Measurements from ENCODE around the gene PLPP4.

PLPP4 gene

DNA sequence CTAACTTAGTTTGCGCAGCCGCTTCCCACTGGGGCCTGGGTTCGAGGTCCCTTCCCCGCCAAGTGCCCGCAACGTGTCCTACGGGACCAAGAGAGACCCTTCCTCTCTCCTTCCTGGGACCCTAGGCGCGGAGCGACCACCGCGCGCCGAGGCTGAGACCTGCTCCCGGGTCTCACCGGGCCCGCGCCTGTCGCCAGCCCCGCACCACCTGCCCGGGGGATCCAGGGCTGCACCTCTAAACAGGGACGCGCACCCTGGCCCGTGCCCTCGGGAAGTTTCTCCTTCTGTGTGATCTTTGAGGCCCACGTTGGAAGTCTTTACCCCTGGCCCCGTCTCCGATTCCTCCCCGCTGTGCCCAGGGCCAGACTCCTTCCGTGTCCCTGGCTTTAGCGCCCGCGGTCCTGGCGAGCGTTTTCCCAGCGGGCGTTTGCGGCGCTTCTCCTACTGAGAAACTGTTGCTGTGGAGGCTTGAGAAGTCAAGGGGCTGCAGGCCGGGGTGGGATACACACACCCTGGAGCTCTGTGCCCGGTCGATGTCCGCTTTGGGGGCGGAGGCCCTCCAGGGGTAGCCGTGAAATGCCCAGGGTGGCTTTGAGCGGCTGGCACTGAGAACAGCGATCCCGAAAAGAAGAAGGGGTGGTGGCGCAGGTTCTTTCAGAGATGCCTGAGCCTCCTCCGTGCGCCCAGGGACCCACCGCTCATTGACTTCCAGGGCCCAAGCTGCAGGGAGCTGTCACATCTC, 575 bp downstream of the PLPP4 start:
- DNase-seq: no peak

DNA sequence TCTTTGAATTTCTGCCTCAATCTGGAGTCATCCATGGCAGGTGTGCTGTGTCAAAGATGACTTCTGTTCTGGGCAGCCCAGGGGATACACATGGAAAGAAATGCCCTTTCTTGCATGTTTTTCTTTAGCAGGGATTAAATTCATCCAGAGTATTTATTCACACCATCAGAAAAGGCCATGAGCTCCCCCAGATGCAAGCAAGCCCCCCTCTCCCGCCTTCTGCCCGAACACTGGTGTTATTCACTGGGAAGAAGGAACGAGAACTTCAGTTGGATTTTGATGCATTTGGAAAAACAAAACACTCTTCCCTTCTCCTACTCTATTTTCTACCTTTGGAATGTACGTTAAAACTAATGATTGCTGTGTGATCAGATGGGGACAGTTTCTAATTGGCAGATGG, 1.4 kb downstream of the PLPP4 start:
- DNase-seq: no peak

DNA sequence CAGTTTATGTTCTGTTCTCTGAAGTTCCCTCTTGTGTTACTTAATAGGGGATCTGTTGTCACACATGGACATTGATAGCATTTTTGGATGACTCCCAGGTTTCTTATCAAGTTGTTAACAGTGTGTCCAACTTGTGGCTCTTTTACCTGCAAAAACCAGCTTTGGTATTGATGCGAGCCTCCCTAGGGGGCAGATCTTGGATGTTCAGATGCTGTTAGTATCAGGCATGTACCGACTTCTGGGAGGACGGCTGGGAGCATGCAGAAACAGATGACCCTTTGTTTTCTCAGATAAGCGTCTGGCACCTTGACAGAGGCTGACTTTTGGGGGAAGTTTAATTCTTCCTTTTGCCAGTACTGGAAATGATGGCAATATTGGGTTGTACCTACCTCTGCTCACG, 2.2 kb downstream of the PLPP4 start:
- no peak for DNase-seq

DNA sequence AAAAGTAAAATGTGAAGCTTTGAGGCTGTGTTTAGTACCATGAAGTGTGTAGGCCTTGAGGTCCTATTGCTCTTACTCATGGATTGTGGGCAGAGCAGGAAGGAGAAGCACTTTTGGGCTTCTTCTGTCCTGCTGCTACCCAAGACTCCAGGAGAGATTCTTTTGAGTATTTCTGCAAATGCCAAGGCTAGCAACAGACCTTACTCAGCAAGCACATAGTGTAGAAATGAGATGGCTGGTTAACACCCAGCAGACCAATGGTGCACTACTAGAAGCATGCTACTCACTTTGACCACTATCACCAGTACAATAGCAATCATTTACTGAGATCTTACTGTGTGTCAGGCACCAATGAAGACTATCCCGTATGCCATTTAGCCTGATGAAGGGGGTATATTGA, 3.2 kb downstream of the PLPP4 start:
- no peak for DNase-seq

DNA sequence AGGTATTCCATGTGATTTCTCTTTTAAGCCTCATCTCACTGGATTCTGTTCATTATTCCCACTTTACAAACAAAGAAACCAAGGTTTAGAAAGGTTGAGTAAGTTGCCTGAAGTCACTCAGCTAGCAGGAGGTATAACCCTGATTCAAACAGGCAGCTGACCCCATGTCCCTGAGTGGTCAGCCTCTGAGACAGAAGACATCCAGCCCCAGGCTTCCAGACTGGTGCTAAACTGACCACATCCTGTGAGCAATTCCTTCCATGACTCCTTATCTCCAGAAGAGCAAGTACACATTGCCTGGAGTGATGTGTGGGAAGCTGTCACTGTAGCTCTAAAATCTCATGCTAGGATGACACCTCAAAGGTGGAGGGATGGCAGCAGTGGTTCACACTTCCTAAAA, 3.7 kb downstream of the PLPP4 start:
- DNase-seq: no peak

DNA sequence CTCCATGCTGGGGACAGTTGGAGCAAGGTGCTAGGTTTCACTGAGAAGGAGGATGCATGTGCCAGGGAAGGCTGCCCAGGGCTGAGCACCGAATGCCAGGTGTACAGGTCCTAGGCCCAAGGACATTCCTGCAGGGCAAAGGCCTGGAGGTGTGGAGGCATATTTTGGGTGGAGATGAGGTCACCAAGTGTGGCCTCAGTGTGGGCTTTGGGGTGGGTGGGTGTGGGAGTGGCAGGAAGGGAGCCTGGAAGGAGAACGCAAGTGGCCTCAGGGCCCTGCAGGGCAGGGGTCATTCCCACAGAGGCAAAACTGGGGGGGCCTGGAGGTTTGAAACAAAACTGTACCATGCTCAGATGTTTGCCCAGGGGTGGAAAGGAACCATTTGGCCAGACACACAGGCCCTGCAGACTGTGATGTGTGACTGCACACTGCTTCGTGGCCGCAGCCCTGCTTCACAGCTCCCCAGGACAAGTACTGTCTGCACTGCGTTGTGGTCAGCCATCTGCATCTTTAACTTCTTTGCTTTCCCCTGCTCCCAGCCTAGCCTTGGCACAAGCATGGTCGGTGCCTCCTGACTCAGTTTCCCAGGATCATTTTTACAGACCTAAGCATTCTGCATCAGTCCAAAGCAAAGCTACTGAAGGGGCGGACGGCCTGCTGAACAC, 5.1 kb downstream of the PLPP4 start:
- DNase-seq: no peak

DNA sequence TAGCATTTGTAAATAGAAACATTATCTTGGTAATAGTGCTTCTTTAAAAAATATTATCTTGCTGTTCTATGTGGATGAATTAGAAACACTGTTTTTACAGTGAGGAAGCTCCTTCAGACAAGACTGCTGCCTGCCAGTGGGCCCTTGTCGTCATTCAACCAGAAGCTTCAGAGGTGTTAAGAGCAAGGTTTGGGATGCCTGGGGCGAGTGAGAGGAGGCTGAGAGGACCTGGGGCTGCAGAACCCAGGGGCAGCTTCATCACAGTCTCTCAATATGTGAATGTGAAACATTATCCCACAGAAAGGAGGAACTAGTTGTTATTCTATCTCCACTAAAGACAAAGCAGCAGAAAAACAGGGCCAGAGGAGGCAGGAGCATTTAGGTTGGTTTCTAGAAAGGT, 8.1 kb downstream of the PLPP4 start:
- DNase-seq: no peak

DNA sequence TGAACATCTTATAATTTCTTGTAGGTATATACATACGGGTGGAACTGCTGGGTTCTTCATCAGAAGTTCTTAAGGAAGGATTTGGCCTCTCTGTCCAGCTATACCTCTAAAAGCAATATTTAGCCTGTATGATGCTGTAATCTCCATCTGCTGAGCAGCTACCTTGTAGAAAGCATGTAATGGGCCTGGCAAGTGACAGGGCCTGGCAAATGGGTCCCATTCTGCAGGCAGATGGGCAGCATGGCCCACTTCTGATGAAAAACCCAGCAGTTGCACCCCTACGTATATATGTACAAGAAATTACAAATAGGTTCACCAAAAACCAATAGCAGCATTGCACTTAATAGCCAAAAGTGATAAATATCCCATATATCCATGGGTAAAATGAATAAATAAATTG, 9.0 kb downstream of the PLPP4 start:
- no peak for DNase-seq

DNA sequence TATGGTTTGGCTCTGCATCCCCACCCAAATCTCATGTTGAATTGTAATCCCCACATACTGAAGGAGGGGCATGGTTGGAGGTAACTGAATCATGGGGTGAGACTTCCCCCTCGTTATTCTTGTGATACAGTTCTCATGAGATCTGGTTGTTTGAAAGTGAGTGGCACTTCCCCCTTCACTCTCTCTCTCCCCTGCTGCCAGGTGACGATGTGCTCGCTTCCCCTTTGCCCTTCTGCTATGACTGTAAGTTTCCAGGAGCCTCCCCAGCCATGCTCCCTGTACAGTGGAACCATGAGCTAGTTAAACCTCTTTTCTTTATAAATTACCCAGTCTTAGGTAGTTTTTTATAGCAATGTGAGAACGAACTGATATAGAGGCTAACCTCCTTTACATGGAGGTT, 16.6 kb downstream of the PLPP4 start:
- no peak for DNase-seq

DNA sequence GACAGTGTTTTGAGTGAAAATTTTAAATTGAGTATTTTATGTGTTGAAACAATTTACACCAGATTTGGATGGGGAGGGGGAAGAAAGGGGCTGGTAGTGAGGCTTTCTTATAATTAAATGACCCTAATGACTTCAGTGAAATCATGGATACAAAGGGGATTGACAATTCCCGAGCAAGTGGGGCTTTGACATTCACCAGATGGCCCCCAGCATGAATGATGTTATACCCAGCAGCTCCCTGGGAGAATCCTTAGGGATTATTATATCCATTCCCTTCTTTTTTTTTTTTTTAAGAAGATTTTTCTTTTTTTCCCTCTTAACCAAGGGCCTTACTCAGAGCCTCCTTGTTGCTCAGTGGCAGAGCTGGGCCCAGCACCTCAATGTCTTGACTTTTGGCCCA, 17.9 kb downstream of the PLPP4 start:
- DNase-seq: no peak

DNA sequence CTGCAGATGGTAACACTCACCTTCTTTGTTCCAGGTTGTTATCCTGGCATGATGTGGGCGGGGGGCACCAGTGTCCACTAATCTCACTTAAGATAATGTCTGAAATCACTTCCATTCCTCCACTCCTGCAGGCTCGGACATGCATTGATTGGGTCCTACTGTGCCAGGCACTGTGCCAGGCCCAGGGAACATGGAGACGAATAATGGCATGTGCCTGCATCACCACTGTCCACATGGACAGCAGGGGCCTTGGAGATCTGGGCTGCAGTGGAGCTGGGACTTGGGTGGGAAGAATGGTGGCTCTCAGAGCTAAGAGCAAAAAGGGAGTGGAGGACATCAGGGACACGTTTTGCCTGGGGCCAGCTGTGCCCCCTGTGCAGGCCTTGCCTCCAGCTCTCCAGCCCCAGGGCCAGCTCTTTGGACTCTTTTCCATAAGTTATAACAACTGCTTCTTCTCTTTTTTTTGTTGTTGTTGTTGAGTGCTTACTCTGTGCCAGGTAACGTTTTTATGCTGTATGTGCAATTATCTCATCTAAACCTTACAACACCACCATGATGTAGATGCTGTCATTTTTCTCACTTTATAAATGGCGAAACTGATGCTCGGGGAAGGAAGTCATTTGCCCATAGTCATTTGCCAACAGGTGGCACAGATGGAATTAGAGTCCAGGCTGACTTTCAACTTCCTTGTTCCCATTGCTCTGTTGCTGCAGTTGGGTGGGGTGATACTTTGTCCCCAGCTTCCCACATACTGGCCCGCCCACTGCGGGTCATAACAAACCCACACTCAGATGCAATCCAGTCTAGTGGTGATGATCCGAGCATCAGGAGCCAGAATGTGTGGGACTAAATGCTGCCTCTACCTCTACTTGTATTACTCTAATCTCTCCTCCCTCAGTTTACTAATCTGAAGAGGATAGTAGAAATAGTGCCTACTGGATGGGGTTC, 19.1 kb downstream of the PLPP4 start:
- DNase-seq: no peak

DNA sequence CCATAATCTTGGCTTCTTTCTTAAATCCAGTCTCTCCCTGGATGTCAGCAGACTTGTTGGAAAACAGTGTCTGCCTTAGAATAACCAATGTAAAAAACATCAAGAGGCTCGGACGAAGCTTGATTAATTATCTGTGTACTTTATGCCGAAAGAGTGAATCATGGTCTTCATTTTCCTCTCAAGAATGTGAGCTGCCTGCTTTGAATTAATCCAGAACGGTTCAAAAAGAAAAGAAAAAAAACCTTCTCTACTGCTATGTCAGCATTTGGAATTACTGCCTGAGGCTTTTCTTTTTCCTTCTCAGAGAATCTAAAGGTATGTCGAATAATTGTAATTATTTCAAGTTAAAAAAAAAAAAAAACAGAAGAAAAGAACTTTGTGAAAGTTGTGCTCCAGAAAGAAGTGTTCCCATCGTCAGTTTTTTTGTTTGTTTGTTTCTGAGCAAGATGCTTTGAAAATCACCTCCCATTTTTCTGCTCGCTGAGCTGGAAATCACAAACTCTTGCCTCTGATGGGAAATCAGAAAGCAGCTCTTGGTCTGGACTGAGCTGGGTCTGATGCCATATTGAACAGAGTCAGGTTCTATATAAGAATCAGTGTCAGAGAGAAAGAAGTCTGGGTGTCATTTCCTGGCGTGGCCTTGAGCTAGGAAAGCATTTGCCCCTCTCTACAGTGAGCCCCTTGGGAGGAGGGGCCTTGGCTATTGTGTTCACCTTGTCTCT, 20.2 kb downstream of the PLPP4 start:
- no peak for DNase-seq

DNA sequence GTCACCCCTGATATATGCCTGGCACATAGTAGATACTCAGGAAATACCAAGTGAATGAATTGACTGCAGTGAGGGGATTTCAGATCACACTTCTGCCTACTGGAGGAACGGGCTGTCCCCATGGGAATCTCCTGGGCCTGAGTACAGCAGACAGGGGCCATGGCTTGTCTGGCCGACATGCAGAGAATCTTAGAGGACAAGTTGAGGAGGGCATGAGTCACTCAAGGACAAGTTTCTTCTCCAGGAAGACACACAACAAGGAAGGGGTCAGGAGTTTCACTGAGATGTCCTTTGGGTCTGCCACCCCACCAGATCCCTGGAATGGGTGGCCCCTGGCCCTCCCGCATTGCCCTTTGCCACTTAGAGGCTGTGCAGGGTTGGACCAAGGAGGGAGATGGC, 20.7 kb downstream of the PLPP4 start:
- no peak for DNase-seq

DNA sequence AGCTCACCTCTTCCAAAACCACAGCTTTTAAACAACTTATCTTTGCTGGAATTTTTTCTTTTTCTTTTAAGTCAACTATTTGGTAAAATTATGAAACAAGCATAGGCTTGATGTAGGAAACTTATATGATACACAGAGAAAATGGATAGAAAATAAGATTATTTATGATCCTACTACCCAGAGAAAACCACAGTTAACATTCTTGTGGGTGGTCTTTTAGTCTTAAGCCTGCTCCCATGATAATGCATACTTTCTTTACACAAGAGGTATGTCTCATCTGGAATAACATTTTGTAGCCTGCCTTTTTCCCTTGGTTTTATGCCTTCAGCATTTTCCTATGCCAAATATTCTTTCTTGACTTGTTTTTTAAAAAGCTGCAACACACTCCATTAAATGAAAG, 21.4 kb downstream of the PLPP4 start:
- DNase-seq: no peak

DNA sequence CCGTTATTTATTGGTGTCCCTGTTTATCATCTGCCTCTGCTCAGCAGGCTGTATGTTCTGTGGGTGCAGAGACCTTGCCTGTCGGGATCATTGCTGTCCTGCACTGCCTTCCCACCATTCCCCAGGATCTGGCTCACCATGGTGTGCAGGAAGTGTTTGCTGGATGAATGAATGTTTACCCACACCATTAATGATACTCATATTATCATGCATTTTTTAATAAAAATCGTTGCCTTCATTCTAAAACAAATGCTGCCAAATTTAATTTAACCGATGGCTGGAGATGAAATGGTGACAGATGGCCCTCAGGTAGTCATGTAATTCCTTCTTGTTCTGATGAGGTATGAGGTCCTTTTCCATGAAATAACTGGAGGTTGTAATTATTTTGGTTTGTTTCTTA, 22.5 kb downstream of the PLPP4 start:
- no peak for DNase-seq

DNA sequence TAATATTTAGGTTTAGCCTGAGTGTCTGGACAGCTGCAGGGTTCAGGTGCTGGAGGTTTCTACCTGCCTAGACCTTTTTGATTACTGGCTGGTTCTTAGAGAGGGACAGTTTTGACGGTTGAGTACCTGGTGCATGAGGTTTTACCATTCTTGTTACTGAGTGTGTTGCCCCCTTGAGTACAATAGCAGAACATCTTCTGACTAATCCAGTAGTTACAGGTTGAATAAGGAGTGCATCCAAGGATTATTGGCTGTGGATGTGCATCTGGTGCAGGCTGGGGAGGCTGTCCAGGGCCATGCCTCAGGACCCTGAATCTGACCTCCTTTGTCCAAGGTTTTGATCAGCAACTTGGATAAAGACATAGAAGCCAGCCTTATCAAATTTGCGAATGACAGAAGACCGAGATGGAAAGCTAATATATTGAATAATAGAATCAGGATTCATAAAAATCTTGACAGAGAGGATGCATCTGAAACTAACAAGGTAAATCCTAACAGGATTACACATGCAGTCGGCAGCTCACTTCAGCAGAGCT, 23.1 kb downstream of the PLPP4 start:
- no peak for DNase-seq

DNA sequence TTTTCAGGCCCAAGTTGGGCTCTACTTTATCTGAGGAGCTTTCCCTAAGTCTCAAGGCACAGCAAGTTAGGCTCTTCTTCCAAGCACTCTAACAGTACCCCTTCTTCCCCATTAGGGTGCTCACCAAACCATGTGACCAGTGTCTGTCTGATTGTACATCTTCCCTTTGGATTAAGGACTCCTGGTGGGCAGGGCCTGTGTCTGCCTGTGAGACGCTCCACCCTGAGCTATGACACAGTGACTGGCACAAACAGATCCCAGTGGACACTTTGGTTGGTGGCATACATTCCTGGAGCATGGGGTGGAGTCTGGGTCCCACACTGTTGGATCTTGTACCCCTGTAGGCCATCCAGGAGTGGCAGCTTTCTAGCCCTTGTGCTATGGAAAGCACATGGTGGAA, 23.8 kb downstream of the PLPP4 start:
- DNase-seq: no peak

DNA sequence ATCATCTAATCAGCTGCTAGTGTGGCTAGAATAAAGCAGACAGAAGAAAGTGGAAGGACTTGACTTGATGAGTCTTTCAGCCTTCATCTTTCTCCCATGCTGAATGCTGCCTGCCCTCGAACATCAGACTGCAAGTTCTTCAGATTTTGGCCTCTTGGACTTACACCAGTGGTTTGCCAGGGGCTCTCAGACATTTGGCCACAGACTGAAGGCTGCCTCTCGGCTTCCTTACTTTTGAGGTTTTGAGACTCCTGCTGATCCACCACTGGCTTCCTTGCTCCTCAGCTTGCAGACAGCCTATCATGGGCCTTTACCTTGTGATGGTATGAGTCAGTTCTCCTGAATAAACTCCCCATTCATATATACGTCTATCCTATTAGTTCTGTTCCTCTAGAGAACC, 26.0 kb downstream of the PLPP4 start:
- DNase-seq: no peak

DNA sequence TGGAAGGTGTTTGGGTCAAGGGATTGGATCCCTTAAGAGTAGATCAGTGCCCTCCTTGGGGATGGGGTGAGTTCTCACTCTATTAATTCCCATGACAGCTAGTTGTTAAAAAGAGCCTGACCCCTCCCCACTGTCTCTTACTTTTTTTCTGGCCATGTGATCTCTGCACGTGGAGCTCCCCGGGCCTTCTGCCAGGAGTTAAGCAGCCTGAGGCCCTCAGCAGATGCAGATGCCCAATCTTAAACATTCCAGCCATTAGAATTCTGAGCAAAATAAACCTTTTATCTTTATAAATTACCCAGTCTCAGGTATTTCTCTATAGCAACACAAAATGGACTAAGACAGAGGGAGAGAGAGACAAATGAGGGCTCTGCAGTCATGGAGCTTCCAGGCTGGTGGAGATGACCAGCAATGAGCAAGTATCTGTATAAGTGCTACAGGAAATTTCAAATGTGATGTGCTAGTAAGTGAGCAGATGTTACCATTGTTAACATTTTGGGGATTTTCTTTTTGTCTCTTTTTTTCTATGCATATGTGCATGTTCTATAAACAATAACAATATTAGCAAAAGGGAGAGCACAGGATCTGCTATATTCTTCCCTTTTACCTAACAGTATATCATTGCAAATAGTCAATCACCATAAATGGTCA, 26.7 kb downstream of the PLPP4 start:
- no peak for DNase-seq

DNA sequence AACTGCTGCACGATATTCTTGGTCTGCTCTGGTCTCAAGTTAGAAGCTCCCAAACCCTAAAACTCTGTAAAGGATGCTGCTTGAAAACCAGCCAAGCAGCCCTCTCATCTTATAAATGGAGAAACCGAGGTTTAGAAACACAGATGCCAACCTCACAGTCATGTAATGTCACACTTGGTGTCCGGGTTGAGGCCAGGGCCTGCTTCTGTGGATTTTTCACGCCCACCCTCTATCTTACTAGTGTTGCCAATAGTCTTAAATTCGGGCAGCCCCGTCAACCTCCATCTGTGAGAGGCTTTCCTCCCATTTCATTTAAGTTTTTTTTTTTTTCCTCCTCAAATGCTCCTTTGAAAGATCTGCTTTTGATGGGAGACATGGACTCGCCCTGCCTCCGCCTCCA, 28.9 kb downstream of the PLPP4 start:
- no peak for DNase-seq

DNA sequence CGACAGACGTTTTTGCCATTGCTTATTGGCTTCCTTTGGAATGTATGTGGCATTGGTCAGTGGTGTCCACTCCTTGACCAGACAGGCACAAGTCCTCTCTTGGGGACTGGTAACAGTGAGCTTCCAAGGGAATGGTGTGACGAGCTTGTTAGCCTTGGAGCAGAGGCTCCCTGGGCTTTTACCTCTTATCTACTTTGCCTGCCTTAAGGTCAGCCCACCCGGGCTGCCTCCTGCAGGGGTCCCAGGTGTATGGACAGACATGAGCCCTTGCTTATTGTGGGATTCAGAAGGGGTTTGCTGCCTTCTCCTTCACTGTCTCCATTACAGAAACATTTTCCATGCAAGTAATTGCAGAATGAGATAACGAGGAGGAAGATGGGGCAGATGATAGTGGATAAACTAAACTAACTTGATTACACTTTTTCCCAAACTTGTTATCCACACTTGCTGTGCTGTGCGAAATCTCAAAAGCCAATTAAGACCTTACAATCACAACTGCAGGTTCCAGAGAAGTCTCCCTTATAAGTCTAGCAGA, 29.7 kb downstream of the PLPP4 start:
- no peak for DNase-seq

DNA sequence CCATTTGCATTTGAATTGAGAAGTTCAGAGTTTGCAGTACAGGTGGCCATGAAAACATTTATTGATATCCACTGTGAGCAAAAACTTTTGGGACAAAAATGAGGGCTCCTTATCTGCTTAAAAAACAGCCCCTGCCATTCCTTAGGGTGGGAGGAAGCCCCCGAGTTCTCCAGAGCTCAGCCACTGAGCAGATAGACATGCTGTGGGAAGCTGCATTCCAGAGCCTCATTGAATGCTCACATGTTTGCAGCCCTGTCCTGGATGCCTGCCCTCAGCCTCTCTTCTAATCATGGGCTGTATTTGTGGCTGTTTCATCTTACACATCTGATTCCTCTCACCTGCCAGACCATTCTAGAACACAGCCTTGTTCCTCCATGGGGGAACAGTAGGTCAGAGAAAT, 33.3 kb downstream of the PLPP4 start:
- no peak for DNase-seq

Data from CD4-positive, alpha-beta T cell treated with Interleukin-17A for 4 hours (primary cell).